Tibial nerve (tissue), 4 donors: ENCODE measurements around the gene CD1D. TPM values are rescaled to one million over a fixed set of nuclear protein-coding genes. Genes with fewer than 3 reads are reported as not detected.
"Not testable (repeated sequence)": the region's sequence is repeated elsewhere in the genome, so short reads cannot be mapped to it uniquely, and the experiment has no call there.

Source experiments
- DNase-seq, 2 donors: peaks; one replicate each; pipeline ENCODE4 v3.0.0-alpha.2; 2019; ENCODE audit warnings: low spot score in 2 of 2
- H3K27ac ChIP-seq, 4 donors: fragments of 200-600 bp; sonication (generic) in 3 of 4; one replicate each; pipeline ENCODE4 v1.5.1; 2017 to 2019; ENCODE audit warnings: mild to moderate bottlenecking in 1 of 4
- H3K27me3 ChIP-seq, 2 donors: fragments of 200-600 bp; sonication (generic) in 1 of 2; one replicate each; pipeline versions ENCODE4 v1.5.1 to v1.6.0; 2017 to 2019
- H3K36me3 ChIP-seq, 3 donors: fragments of 200-600 bp; sonication (generic); one replicate each; pipeline ENCODE4 v1.5.1; 2018 to 2019
- H3K4me1 ChIP-seq, 4 donors: fragments of 200-600 bp; sonication (generic) in 3 of 4; one replicate each; pipeline ENCODE4 v1.5.1; 2017 to 2019
- H3K4me3 ChIP-seq, 4 donors: fragments of 200-600 bp; sonication (generic) in 3 of 4; one replicate each; pipeline ENCODE4 v1.5.1; 2017 to 2019; ENCODE audit warnings: mild to moderate bottlenecking in 1 of 4, moderate library complexity in 1 of 4
- H3K9me3 ChIP-seq, 4 donors: fragments of 200-600 bp; sonication (generic) in 3 of 4; one replicate each; pipeline ENCODE4 v1.5.1; 2017 to 2019
- EP300 ChIP-seq, 2 donors: sonication (generic); formaldehyde crosslinking; IDR thresholded peaks; one replicate each; pipeline ENCODE4 v1.6.1; 2017; ENCODE audit warnings: antibody characterized with exemption in 2 of 2, mild to moderate bottlenecking in 1 of 2
- POLR2A ChIP-seq, 2 donors: fragments of 450-650 bp; IDR thresholded peaks; one replicate each; pipeline ENCODE4 v1.6.1; 2017; ENCODE audit warnings: antibody characterized with exemption in 2 of 2, mild to moderate bottlenecking in 2 of 2, moderate library complexity in 2 of 2
- WGBS, 2 donors: methylation state at CpG; one replicate each; pipeline ENCODE4 v1.1.5; 2018; 5-methylcytosine and 5-hydroxymethylcytosine counted together
- total RNA-seq, 4 donors: library from RNA; depleted of rRNA; stranded (reverse); fragments of >200 nt; gene quantifications; one replicate each; pipeline ENCODE4 v1.1.0, GENCODE V29; 2016
- TF ChIP-seq, protein P1 (sequence below), 5 experiments: fragments of 200-600 bp in 3 of 5; fragments of 450-650 bp in 2 of 5; sonication (generic) in 3 of 5; IDR thresholded peaks; one replicate each; pipeline ENCODE4 v1.5.1; 2016 to 2019; ENCODE audit warnings: antibody characterized with exemption in 5 of 5, mild to moderate bottlenecking in 3 of 5, moderate library complexity in 2 of 5

CD1D gene
- total RNA-seq, 4 donors from 2014 or later, result 0.63 to 4.2 (median 2.2) TPM

- Histone ChIP-seq H3K4me1 (peaks cover 0 to 21% (median 2%) of the 10 kb centered on the region in 4 donors), H3K4me3 (no peak overlapping the region), H3K27ac (no peak overlapping the region), H3K36me3 (no peaks in the 10 kb centered on the region), H3K9me3 (no peaks in the 10 kb centered on the region), H3K27me3 (peaks cover 0 to 1% of the 10 kb centered on the region in 2 donors)
- 90 to 92% methylated on average over 5 of the region's 5 CpGs for WGBS, 2 donors
- DNase-seq, result no peak
- TF ChIP-seq EP300 (IDR thresholded peaks at IDR 0.05) (no peak), POLR2A (IDR thresholded peaks at IDR 0.05) (no peak)
- TF ChIP-seq, protein P1, sequence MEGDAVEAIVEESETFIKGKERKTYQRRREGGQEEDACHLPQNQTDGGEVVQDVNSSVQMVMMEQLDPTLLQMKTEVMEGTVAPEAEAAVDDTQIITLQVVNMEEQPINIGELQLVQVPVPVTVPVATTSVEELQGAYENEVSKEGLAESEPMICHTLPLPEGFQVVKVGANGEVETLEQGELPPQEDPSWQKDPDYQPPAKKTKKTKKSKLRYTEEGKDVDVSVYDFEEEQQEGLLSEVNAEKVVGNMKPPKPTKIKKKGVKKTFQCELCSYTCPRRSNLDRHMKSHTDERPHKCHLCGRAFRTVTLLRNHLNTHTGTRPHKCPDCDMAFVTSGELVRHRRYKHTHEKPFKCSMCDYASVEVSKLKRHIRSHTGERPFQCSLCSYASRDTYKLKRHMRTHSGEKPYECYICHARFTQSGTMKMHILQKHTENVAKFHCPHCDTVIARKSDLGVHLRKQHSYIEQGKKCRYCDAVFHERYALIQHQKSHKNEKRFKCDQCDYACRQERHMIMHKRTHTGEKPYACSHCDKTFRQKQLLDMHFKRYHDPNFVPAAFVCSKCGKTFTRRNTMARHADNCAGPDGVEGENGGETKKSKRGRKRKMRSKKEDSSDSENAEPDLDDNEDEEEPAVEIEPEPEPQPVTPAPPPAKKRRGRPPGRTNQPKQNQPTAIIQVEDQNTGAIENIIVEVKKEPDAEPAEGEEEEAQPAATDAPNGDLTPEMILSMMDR (IDR thresholded peaks at IDR 0.05), result no peak
Observed at GRCh38 chr1:158176399-158176798, 4.3 kb upstream of the CD1D start.

DNA sequence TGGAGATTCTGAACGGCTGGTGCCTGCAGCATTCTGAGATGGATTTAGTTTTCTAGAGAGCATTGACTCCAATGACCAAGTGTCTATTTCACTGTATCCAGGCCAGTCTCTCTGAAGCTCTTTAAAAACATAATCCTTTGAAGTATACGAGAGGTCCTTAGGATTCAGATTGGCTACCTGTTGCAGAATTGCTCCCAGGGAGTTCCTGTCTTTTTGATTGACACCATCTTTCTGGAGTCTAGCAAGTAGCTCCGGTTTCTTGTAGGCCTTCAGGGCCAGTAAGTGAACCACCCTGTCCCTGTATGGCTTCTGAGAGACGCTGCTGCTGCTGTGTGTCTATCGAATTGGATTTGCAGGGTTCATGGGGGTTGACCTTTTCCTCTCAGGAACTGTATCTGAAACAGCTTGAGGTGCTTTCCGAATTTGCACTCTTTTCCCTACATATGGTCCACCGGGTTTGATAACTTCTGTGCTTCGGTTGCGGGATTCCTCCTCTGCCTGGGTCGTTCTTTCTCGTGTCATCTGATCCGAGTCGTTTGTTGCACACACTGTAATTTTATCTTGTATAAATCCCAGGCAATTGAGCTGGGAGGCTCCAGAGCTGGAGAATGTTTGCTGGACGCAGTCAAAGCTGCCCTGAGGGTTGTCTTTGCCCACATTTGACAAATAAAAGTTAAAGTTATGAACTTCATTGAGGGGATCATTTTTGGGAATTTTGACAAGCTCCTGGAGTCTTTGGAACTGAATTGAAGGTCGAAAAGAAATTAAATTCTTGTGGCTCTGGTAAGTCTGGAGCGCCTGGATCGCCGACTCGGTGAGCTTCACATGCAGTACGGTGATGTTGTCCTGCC lies 3.6 kb upstream of the CD1D start:
- H3K9me3 ChIP-seq, H3K36me3 ChIP-seq, H3K27me3 ChIP-seq, DNase-seq: not testable (repeated sequence)
- Histone ChIP-seq H3K27ac (peak overlapping the region in 2 of 4 donors; percentile 22 to 67), H3K4me1 (peaks cover 0 to 26% (median 4%) of the 10 kb centered on the region in 4 donors), H3K4me3 (peak overlapping the region; percentile 35 to 57 (median 40))
- 47 to 54% methylated on average over 20 of the region's 20 CpGs for WGBS, 2 donors

DNA sequence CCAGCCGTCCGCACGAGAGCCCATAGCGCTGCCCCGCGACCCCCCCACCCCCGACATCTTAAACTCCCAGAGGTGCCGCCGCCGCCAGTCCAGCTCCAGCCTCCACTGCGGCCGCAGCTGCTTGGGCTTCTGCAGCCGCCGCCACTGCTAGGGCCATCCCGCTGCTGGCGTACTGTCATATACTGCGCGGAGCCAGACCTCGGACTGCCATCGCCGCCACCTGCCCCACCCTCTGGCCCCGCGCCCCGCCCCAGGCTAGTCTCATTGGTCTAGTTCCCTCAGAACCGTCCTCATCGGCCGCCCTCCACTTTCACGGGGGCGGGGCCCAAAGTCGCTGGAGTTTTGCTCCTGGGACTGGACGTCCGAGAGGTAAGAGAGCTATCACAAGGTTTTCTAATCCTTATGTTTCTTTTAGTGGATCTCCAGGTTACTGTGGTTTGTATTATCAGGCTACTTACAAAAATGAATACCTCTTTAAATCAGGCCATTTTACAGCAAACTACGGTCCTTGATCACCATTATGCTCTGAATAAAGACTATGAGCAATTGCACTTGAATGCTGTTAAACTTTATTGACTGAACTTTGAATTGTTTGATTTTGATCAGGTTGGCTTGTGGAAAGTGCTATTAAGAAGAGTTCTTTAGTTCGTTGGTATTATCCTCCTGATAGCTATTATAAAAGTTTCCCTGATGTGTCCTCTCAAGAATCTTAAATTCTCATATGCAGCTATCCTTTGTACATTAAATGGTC lies 2.8 kb upstream of the CD1D start:
- TF ChIP-seq, protein P1 (IDR thresholded peaks at IDR 0.05), result no peak
- TF ChIP-seq EP300 (IDR thresholded peaks at IDR 0.05), result no peak
- TF ChIP-seq POLR2A (IDR thresholded peaks at IDR 0.05), result peak in 1 of 2 donors; percentile 18
- peak overlapping the region in 2 of 4 donors; percentile 22 to 67 for H3K27ac ChIP-seq
- 6 to 15% methylated on average over 14 to 33 of the region's 34 CpGs for WGBS, 2 donors

DNA sequence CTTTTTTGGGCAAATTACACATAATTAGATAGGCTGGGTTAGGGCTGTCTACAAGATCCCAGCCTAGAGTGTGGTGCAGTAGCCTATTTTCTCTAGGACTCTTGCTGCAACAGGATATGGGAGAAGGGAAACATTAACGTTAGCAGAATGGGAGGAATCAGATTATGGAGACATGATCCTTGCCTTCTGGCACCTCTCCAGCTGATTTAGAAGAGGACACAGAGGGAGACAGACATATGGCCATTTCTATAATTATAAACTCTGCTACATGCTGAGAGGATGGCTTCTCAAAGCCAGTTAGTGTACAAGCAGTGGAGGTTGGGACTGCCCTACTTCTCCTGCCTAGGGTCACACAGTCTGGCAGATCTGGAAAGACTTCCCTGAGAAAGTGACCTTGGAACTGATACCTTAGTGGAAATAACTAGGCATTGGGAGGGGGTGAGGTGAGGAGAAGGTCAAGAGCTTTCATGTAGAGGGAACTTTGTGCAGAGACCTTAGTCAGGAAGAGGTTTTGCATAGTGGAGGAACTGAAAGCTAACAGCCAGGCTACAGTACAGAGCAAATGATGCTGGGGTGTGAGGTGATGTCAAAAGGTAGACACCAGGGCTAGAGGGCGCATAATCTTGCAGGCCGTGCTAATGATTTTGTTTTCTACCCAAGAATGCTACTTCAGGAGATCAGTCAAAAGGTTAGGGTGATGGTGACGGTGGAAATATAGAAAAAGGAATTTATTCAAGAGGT lies 1.2 kb upstream of the CD1D start:
- no peak for TF ChIP-seq POLR2A (IDR thresholded peaks at IDR 0.05)
- TF ChIP-seq, protein P1 (IDR thresholded peaks at IDR 0.05), result no peak
- TF ChIP-seq EP300 (IDR thresholded peaks at IDR 0.05), result no peak
- WGBS, 2 donors, result 73 to 83% methylated on average over 4 of the region's 4 CpGs
- Histone ChIP-seq H3K27me3 (peaks cover 0 to 24% of the 10 kb centered on the region in 2 donors), H3K27ac (peak overlapping the region in 1 of 4 donors; percentile 66), H3K9me3 (no peaks in the 10 kb centered on the region), H3K4me3 (no peak overlapping the region), H3K36me3 (no peaks in the 10 kb centered on the region), H3K4me1 (peaks cover 0 to 26% (median 4%) of the 10 kb centered on the region in 4 donors)
- DNase-seq, result no peak

More for the DNA sequence above, 2.8 kb upstream of the CD1D start:
- peaks cover 0 to 26% (median 4%) of the 10 kb centered on the region in 4 donors for H3K4me1 ChIP-seq
- peak; percentile 73 to 78 for DNase-seq
- H3K4me3 ChIP-seq, result peak overlapping the region; percentile 35 to 57 (median 40)
- peaks cover 0 to 16% of the 10 kb centered on the region in 2 donors for H3K27me3 ChIP-seq
- H3K36me3 ChIP-seq, result no peaks in the 10 kb centered on the region
- no peaks in the 10 kb centered on the region for H3K9me3 ChIP-seq

DNA sequence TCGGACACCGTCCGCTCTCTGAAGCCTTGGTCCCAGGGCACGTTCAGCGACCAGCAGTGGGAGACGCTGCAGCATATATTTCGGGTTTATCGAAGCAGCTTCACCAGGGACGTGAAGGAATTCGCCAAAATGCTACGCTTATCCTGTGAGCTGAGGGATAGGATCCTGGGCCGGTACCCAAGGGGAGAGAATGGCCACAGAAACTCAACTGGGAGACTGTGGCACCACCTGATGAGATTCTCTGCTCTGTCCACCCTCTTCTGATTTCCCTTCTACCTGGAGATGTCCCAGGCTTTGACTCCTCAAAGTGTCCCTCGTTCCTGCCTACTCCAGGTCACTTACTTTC lies 855 bp downstream of the CD1D start:
- H3K9me3 ChIP-seq, result no peaks in the 10 kb centered on the region
- peak overlapping the region; percentile 30 to 61 (median 52) for H3K4me3 ChIP-seq
- DNase-seq, result no peak
- H3K27ac ChIP-seq, result no peak overlapping the region
- 21 to 27% methylated on average over 13 of the region's 13 CpGs for WGBS, 2 donors
- H3K27me3 ChIP-seq, result peaks cover 0 to 24% of the 10 kb centered on the region in 2 donors
- TF ChIP-seq POLR2A (IDR thresholded peaks at IDR 0.05) (no peak), EP300 (IDR thresholded peaks at IDR 0.05) (no peak)
- TF ChIP-seq, protein P1 (IDR thresholded peaks at IDR 0.05), result no peak
- H3K36me3 ChIP-seq, result no peaks in the 10 kb centered on the region
- H3K4me1 ChIP-seq, result peaks cover 0 to 32% (median 4%) of the 10 kb centered on the region in 4 donors
